IMR-90 (cell line): ENCODE results near the gene ASTN2. TPM values are rescaled to one million over a fixed set of nuclear protein-coding genes. Genes with fewer than 3 reads are reported as not detected.

Experiments used
- ATAC-seq: fragments of 200-7000 bp; cut with Tn5 transposase; 2 replicates; pipeline ENCODE4 v1.9.1; 2020; ENCODE audit warnings: low read depth, mild to moderate bottlenecking, moderate library complexity
- BruUV-seq: library from RNA; stranded (reverse); fragments of 400-500 nt; replicated peaks from 2 replicates; lab custom pipeline; 2021; lab: Mats Ljungman, UMichigan
- CTCF ChIA-PET: fragments of 300-600 bp; formaldehyde crosslinking; extraction: SDS; loops from one replicate; lab custom pipeline; 2021; ENCODE audit warnings: antibody characterized with exemption; lab: Yijun Ruan, JAX
- POLR2A ChIA-PET: fragments of 300-600 bp; sonication (Branson Sonifier 250); formaldehyde crosslinking; loops from one replicate; lab custom pipeline; 2022; ENCODE audit warnings: antibody characterized with exemption; ENCODE audit not compliant: unreplicated experiment; lab: Charles Lee
- DNase-seq: peaks from one replicate; pipeline ENCODE4 v3.0.0; 2013
- H2AFZ ChIP-seq: replicated peaks from 2 replicates; pipeline ENCODE3; 2013; ENCODE audit warnings: low read length, mild to moderate bottlenecking; ENCODE audit not compliant: poor library complexity
- H2AK5ac ChIP-seq: 2 replicates; pipeline ENCODE4 v1.6.1; 2013; ENCODE audit warnings: low read depth, low read length, inconsistent platforms
- H2AK9ac ChIP-seq: replicated peaks from 2 replicates; pipeline ENCODE3; 2013; ENCODE audit warnings: mild to moderate bottlenecking, low read depth, low read length, moderate library complexity; ENCODE audit not compliant: poor library complexity
- H2BK120ac ChIP-seq: 2 replicates; pipeline ENCODE4 v1.6.1; 2013; ENCODE audit warnings: low read depth, low read length, inconsistent platforms
- H2BK15ac ChIP-seq: 3 replicates; pipeline ENCODE4 v1.6.1; 2013; ENCODE audit warnings: low read depth, low read length, inconsistent platforms
- H2BK20ac ChIP-seq: 2 replicates; pipeline ENCODE4 v1.6.1; 2013; ENCODE audit warnings: low read depth, mild to moderate bottlenecking, inconsistent platforms, low read length, moderate library complexity
- H2BK5ac ChIP-seq: 2 replicates; pipeline ENCODE4 v1.6.1; 2013; ENCODE audit warnings: mild to moderate bottlenecking, low read depth, low read length, inconsistent platforms; ENCODE audit not compliant: poor library complexity, severe bottlenecking
- H3K14ac ChIP-seq: replicated peaks from 2 replicates; pipeline ENCODE4 v1.6.1; 2013; ENCODE audit warnings: low read depth, low read length, inconsistent platforms
- H3K18ac ChIP-seq: 2 replicates; pipeline ENCODE4 v1.6.1; 2013; ENCODE audit warnings: low read depth, low read length, control low read depth
- H3K23ac ChIP-seq: 2 replicates; pipeline ENCODE4 v1.6.1; 2013; ENCODE audit warnings: low read depth, low read length, inconsistent platforms
- H3K27ac ChIP-seq: 2 replicates; pipeline ENCODE4 v1.5.1; 2013; ENCODE audit warnings: mild to moderate bottlenecking, control low read depth, low read length; ENCODE audit not compliant: insufficient read depth
- H3K27me3 ChIP-seq: 2 replicates; pipeline ENCODE4 v1.6.1; 2013; ENCODE audit warnings: low read length; ENCODE audit not compliant: control insufficient read depth, insufficient read depth
- H3K36me3 ChIP-seq: 2 replicates; pipeline ENCODE4 v1.6.1; 2013; ENCODE audit warnings: low read length, mixed read lengths; ENCODE audit not compliant: control insufficient read depth, insufficient read depth
- H3K4ac ChIP-seq: 2 replicates; pipeline ENCODE4 v1.6.1; 2013; ENCODE audit warnings: low read depth, low read length, inconsistent platforms
- H3K4me1 ChIP-seq: 2 replicates; pipeline ENCODE4 v1.6.1; 2013; ENCODE audit warnings: low read length, mixed read lengths; ENCODE audit not compliant: control insufficient read depth, insufficient read depth
- H3K4me2 ChIP-seq: 2 replicates; pipeline ENCODE4 v1.6.1; 2013; ENCODE audit warnings: low read depth, mild to moderate bottlenecking, control low read depth, low read length, moderate library complexity
- H3K4me3 ChIP-seq: 2 replicates; pipeline ENCODE4 v1.5.1; 2013; ENCODE audit warnings: low read depth, mild to moderate bottlenecking, control low read depth, low read length, moderate library complexity; ENCODE audit not compliant: insufficient read depth
- H3K56ac ChIP-seq: 2 replicates; pipeline ENCODE4 v1.6.1; 2013; ENCODE audit warnings: low read length, inconsistent platforms; ENCODE audit not compliant: insufficient read depth; ENCODE audit errors: extremely low read depth
- H3K79me1 ChIP-seq, 2 experiments: 2 replicates each; pipeline ENCODE4 v1.6.1; 2013; ENCODE audit warnings: low read length in 2 of 2, inconsistent platforms in 1 of 2, low read depth in 1 of 2
- H3K9ac ChIP-seq: 2 replicates; pipeline ENCODE4 v1.6.1; 2013; ENCODE audit warnings: low read depth, low read length, control low read depth
- H3K9me1 ChIP-seq: 2 replicates; pipeline ENCODE4 v1.6.1; 2013; ENCODE audit warnings: low read length, inconsistent platforms; ENCODE audit not compliant: insufficient read depth
- H3K9me3 ChIP-seq: 2 replicates; pipeline ENCODE4 v1.6.1; 2013; ENCODE audit warnings: low read length; ENCODE audit not compliant: control insufficient read depth, insufficient read depth
- H4K20me1 ChIP-seq: 2 replicates; pipeline ENCODE4 v1.6.1; 2013; ENCODE audit warnings: low read length, inconsistent platforms; ENCODE audit not compliant: insufficient read depth
- H4K5ac ChIP-seq: 2 replicates; pipeline ENCODE4 v1.6.1; 2013; ENCODE audit warnings: mild to moderate bottlenecking, low read depth, low read length, control low read depth
- H4K8ac ChIP-seq, 2 experiments: 2 replicates each; pipeline ENCODE4 v1.6.1; 2013; ENCODE audit warnings: low read depth in 2 of 2, low read length in 2 of 2, control low read depth in 1 of 2, inconsistent platforms in 1 of 2
- H4K91ac ChIP-seq: 2 replicates; pipeline ENCODE4 v1.6.1; 2013; ENCODE audit warnings: low read depth, low read length, inconsistent platforms; ENCODE audit not compliant: insufficient read depth
- BHLHE40 ChIP-seq: fragments of 150-350 bp; IDR thresholded peaks from 2 replicates; pipeline ENCODE4 v1.6.1; 2016; ENCODE audit warnings: mild to moderate bottlenecking, low read depth, low read length
- CEBPB ChIP-seq: IDR thresholded peaks from 2 replicates; pipeline ENCODE4 v1.6.1; 2012; ENCODE audit warnings: low read depth, low read length, improper control_type of control experiment
- MXI1 ChIP-seq: IDR thresholded peaks from 2 replicates; pipeline ENCODE4 v1.6.1; 2012; ENCODE audit warnings: low read depth, mild to moderate bottlenecking, low read length, moderate library complexity, borderline replicate concordance
- WGBS, 2 experiments: methylation state at CpG; one replicate each; pipeline versions ENCODE4 v1.1.5 to v1.1.7; 2013; ENCODE audit warnings: missing lambda C conversion rate in 2 of 2; ENCODE audit not compliant: insufficient read length in 1 of 2; ENCODE audit errors: extremely low coverage in 2 of 2; 5-methylcytosine and 5-hydroxymethylcytosine counted together
- dilution Hi-C: fragments of 300-500 bp; cut with HindIII; formaldehyde crosslinking; loops from one replicate; pipeline ENCODE4 v1.14.3; 2018; ENCODE audit warnings: low sequenced_read_pairs; ENCODE audit not compliant: unreplicated experiment
- in situ Hi-C: fragments of 300-500 bp; cut with MboI; formaldehyde crosslinking; loops from 3 replicates; pipeline ENCODE4 v1.14.3; 2019; ENCODE audit warnings: low sequenced_read_pairs, inconsistent platforms, mixed read lengths
- intact Hi-C: fragments of 100-400 bp; cut with micrococcal nuclease; formaldehyde crosslinking; loops from 2 replicates; pipeline ENCODE4 v1.10.0; 2022
- polyA plus RNA-seq, 3 experiments: library from polyadenylated mRNA; depleted of rRNA; stranded (reverse); fragments of >200 nt; gene quantifications; 2 replicates each; pipeline ENCODE4 v1.2.3, GENCODE V29; 2012; ENCODE audit warnings: low replicate concordance in 1 of 3
- total RNA-seq: library from RNA; depleted of rRNA; stranded (reverse); fragments of >200 nt; gene quantifications from 2 replicates; pipeline ENCODE4 v1.2.3, GENCODE V29; 2012

ASTN2 gene
- total and polyA plus RNA-seq, 2 of the 4 experiments (the other 2 are of a cell fraction), result 3.8 to 6.8 TPM

DNA sequence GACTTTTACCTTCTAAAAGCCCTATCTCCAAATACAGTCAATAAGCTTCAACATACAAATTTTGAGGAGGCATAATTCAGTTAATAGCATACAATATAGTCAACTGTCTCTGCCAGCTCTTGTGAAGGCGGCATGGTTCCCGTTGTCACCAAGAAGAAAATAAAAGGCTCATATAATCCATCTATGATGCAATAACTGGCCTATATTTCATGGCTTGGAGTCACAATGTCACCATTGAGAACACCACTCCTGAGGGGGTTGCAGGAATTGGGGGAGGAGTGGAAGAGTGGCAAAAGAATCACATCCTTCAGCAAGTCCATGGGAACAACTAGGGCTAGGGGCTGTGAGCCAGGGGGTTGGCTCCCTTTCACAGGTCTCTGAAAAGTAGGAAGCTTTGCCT, 16.0 kb upstream of the ASTN2 start:
- Histone ChIP-seq H4K8ac (no peak overlapping the region), H3K4me1 (no peaks in the 10 kb centered on the region), H3K4me2 (no peak overlapping the region), H2AK9ac (no peak overlapping the region), H2AK5ac (no peak overlapping the region), H3K4ac (no peak overlapping the region), H3K36me3 (no peaks in the 10 kb centered on the region), H2AFZ (no peak overlapping the region), H3K4me3 (no peak overlapping the region), H4K91ac (no peak overlapping the region), H3K18ac (no peak overlapping the region), H3K56ac (no peak overlapping the region), H2BK5ac (no peak overlapping the region), H3K14ac (no peak overlapping the region), H3K9ac (no peak overlapping the region), H3K79me1 (no peaks in the 10 kb centered on the region), H4K5ac (no peak overlapping the region), H2BK20ac (no peak overlapping the region), H2BK120ac (no peak overlapping the region), H3K9me1 (no peaks in the 10 kb centered on the region), H3K23ac (no peak overlapping the region), H2BK15ac (no peak overlapping the region), H4K20me1 (no peaks in the 10 kb centered on the region), H3K27ac (no peak overlapping the region), H3K27me3 (no peaks in the 10 kb centered on the region), H3K9me3 (peaks cover 2% of the 10 kb centered on the region; the same call in 1 of the 2 replicates)
- in situ Hi-C loops, result no loop called here
- intact Hi-C loops, result no loop called here
- TF ChIP-seq MXI1, result no peak
- TF ChIP-seq BHLHE40, result no peak
- TF ChIP-seq CEBPB, result peak; percentile 44; the same call in 1 of the 2 replicates
- ChIA-PET CTCF (no interaction called here), POLR2A (no interaction called here)
- dilution Hi-C loops, result no loop called here
- no TSS peak for BruUV-seq
- no peak for ATAC-seq
- DNase-seq, result no peak
- WGBS, 2 experiments, result no CpG with 5 or more reads among the region's 2 CpGs
